Activated T-helper 2 cell treated with anti-CD3 and anti-CD28 coated beads, Interferon-gamma antibody, Interleukin-2, Interleukin-4, amounts not matched to agents 10 μg/mL and 5 μg/mL and 100 μg/mL, durations not matched to agents 14 hours and 24 hours and 36 hours (primary cell): ENCODE data around the gene MCEMP1. TPM values are rescaled to one million over a fixed set of nuclear protein-coding genes. Genes with fewer than 3 reads are reported as not detected.
A peak's percentile ranks its signal among the peaks of the same experiment; 100 is the strongest.
"Not testable (repeated sequence)": the region's sequence is repeated elsewhere in the genome, so short reads cannot be mapped to it uniquely, and the experiment has no call there.

Experiments
- DNase-seq: peaks from one replicate; pipeline ENCODE4 v3.0.0; 2021; ENCODE audit warnings: low spot score
- H3K27ac Mint-ChIP-seq: one replicate; pipeline ENCODE4 v1.8.0; 2021; ENCODE audit warnings: mixed read lengths
- H3K27me3 Mint-ChIP-seq: one replicate; pipeline ENCODE4 v1.8.0; 2021; ENCODE audit warnings: low read depth, mixed read lengths
- H3K36me3 Mint-ChIP-seq: one replicate; pipeline ENCODE4 v1.8.0; 2021; ENCODE audit warnings: low read depth, mixed read lengths
- H3K4me1 Mint-ChIP-seq: one replicate; pipeline ENCODE4 v1.8.0; 2021; ENCODE audit warnings: low read depth, mixed read lengths
- H3K4me3 Mint-ChIP-seq: one replicate; pipeline ENCODE4 v1.8.0; 2021; ENCODE audit warnings: low read depth, mild to moderate bottlenecking, moderate library complexity, mixed read lengths
- H3K9me3 Mint-ChIP-seq: one replicate; pipeline ENCODE4 v1.8.0; 2021; ENCODE audit warnings: mixed read lengths
- intact Hi-C: fragments of 100-400 bp; cut with micrococcal nuclease; formaldehyde crosslinking; loops from one replicate; pipeline ENCODE4 v1.15.1; 2023
- total RNA-seq: library from RNA; stranded (reverse); gene quantifications from 2 replicates; pipeline ENCODE4 v1.2.3, GENCODE V29; 2022

MCEMP1 gene
- total RNA-seq, 1 donor from 2014 or later, result not detected

- peaks cover 14% of the 10 kb centered on the region for H3K36me3 Mint-ChIP-seq
- H3K27ac Mint-ChIP-seq, result no peak overlapping the region
Measured at GRCh38 chr19:7638802-7639465, 38.0 kb upstream of the MCEMP1 start.

GRCh38 chr19:7639863-7640348 lies 37.0 kb upstream of the MCEMP1 start:
- intact Hi-C loops, result no loop called here
- peaks cover 14% of the 10 kb centered on the region for H3K4me1 Mint-ChIP-seq
- no peaks in the 10 kb centered on the region for H3K27me3 Mint-ChIP-seq
- DNase-seq, result no peak
- no peak overlapping the region for H3K27ac Mint-ChIP-seq
- no peaks in the 10 kb centered on the region for H3K9me3 Mint-ChIP-seq
- no peak overlapping the region for H3K4me3 Mint-ChIP-seq
- peaks cover 22% of the 10 kb centered on the region for H3K36me3 Mint-ChIP-seq

More at GRCh38 chr19:7638802-7639465, 38.0 kb upstream of the MCEMP1 start:
- Mint-ChIP-seq H3K4me3 (peak overlapping the region; percentile 24), H3K4me1 (peaks cover 14% of the 10 kb centered on the region), H3K27me3 (no peaks in the 10 kb centered on the region), H3K9me3 (no peaks in the 10 kb centered on the region)
- no peak for DNase-seq
- intact Hi-C loops, result no loop called here

- H3K27me3 Mint-ChIP-seq, result no peaks in the 10 kb centered on the region
- intact Hi-C loops, result no loop called here
- no peak for DNase-seq
- no peaks in the 10 kb centered on the region for H3K9me3 Mint-ChIP-seq
- no peak overlapping the region for H3K4me3 Mint-ChIP-seq
- no peak overlapping the region for H3K27ac Mint-ChIP-seq
- peaks cover 24% of the 10 kb centered on the region for H3K36me3 Mint-ChIP-seq
- peaks cover 14% of the 10 kb centered on the region for H3K4me1 Mint-ChIP-seq
Measured at GRCh38 chr19:7640803-7641202, 36.1 kb upstream of the MCEMP1 start.

- no peaks in the 10 kb centered on the region for H3K9me3 Mint-ChIP-seq
- no peak for DNase-seq
- peaks cover 14% of the 10 kb centered on the region for H3K4me1 Mint-ChIP-seq
- H3K36me3 Mint-ChIP-seq, result peaks cover 26% of the 10 kb centered on the region
- no peaks in the 10 kb centered on the region for H3K27me3 Mint-ChIP-seq
- H3K27ac Mint-ChIP-seq, result no peak overlapping the region
- H3K4me3 Mint-ChIP-seq, result no peak overlapping the region
- intact Hi-C loops, result no loop called here
Measured at GRCh38 chr19:7641290-7642276, 35.3 kb upstream of the MCEMP1 start.

- H3K4me3 Mint-ChIP-seq, result no peak overlapping the region
- H3K4me1 Mint-ChIP-seq, result peaks cover 14% of the 10 kb centered on the region
- no peaks in the 10 kb centered on the region for H3K9me3 Mint-ChIP-seq
- H3K36me3 Mint-ChIP-seq, result peaks cover 26% of the 10 kb centered on the region
- no peak for DNase-seq
- no peaks in the 10 kb centered on the region for H3K27me3 Mint-ChIP-seq
- no peak overlapping the region for H3K27ac Mint-ChIP-seq
- intact Hi-C loops, result no loop called here
Measured at GRCh38 chr19:7642295-7643030, 34.4 kb upstream of the MCEMP1 start.

- Mint-ChIP-seq H3K36me3 (peaks cover 31% of the 10 kb centered on the region), H3K9me3 (no peaks in the 10 kb centered on the region), H3K4me3 (no peak overlapping the region), H3K4me1 (peaks cover 14% of the 10 kb centered on the region), H3K27ac (no peak overlapping the region), H3K27me3 (no peaks in the 10 kb centered on the region)
- intact Hi-C loops, result no loop called here
- DNase-seq, result no peak
Measured at GRCh38 chr19:7643031-7643415, 33.9 kb upstream of the MCEMP1 start.

GRCh38 chr19:7643629-7644549 lies 33.0 kb upstream of the MCEMP1 start:
- not testable (repeated sequence) for H3K27ac Mint-ChIP-seq, H3K9me3 Mint-ChIP-seq, H3K27me3 Mint-ChIP-seq

GRCh38 chr19:7644550-7644877 lies 32.4 kb upstream of the MCEMP1 start:
- Mint-ChIP-seq H3K27me3 (no peaks in the 10 kb centered on the region), H3K27ac (no peak overlapping the region), H3K36me3 (peaks cover 31% of the 10 kb centered on the region), H3K4me1 (peaks cover 6% of the 10 kb centered on the region), H3K4me3 (no peak overlapping the region), H3K9me3 (no peaks in the 10 kb centered on the region)
- intact Hi-C loops, result no loop called here
- DNase-seq, result no peak

More at GRCh38 chr19:7643629-7644549, 33.0 kb upstream of the MCEMP1 start:
- intact Hi-C loops, DNase-seq, H3K4me3 Mint-ChIP-seq: not testable (repeated sequence)
- peaks cover 31% of the 10 kb centered on the region for H3K36me3 Mint-ChIP-seq
- H3K4me1 Mint-ChIP-seq, result peaks cover 11% of the 10 kb centered on the region

GRCh38 chr19:7645163-7645562 lies 31.7 kb upstream of the MCEMP1 start:
- Mint-ChIP-seq H3K4me1 (no peaks in the 10 kb centered on the region), H3K27ac (no peak overlapping the region), H3K36me3 (peaks cover 25% of the 10 kb centered on the region), H3K9me3 (no peaks in the 10 kb centered on the region), H3K4me3 (no peak overlapping the region), H3K27me3 (no peaks in the 10 kb centered on the region)
- intact Hi-C loops, result no loop called here
- DNase-seq, result no peak

GRCh38 chr19:7645656-7646425 lies 31.0 kb upstream of the MCEMP1 start:
- H3K4me3 Mint-ChIP-seq, result no peak overlapping the region
- no peaks in the 10 kb centered on the region for H3K4me1 Mint-ChIP-seq
- peaks cover 24% of the 10 kb centered on the region for H3K36me3 Mint-ChIP-seq
- intact Hi-C loops, result no loop called here
- no peak for DNase-seq
- no peak overlapping the region for H3K27ac Mint-ChIP-seq
- no peaks in the 10 kb centered on the region for H3K9me3 Mint-ChIP-seq
- no peaks in the 10 kb centered on the region for H3K27me3 Mint-ChIP-seq

- Mint-ChIP-seq H3K4me1 (no peaks in the 10 kb centered on the region), H3K27me3 (no peaks in the 10 kb centered on the region), H3K4me3 (no peak overlapping the region), H3K27ac (no peak overlapping the region), H3K36me3 (peaks cover 24% of the 10 kb centered on the region), H3K9me3 (no peaks in the 10 kb centered on the region)
- DNase-seq, result no peak
- intact Hi-C loops, result no loop called here
Measured at GRCh38 chr19:7646426-7646700, 30.5 kb upstream of the MCEMP1 start.
